Suprapubic skin (tissue), 4 donors: ENCODE data around the gene DBH.

ENCODE experiments used
- EP300 ChIP-seq: sonication (generic); formaldehyde crosslinking; IDR thresholded peaks from one replicate; pipeline ENCODE4 v1.6.1; 2017; ENCODE audit warnings: antibody characterized with exemption
- POLR2A ChIP-seq, 2 donors: fragments of 450-650 bp; IDR thresholded peaks; one replicate each; pipeline ENCODE4 v1.6.1; 2017; ENCODE audit warnings: antibody characterized with exemption in 2 of 2, mild to moderate bottlenecking in 2 of 2, moderate library complexity in 2 of 2
- POLR2AphosphoS5 ChIP-seq, 3 donors: sonication (generic); formaldehyde crosslinking; IDR thresholded peaks; one replicate each; pipeline ENCODE4 v1.6.1; 2017; ENCODE audit warnings: antibody characterized with exemption in 3 of 3
- TF ChIP-seq, protein P1 (sequence below), 2 donors: fragments of 200-600 bp in 1 of 2; fragments of 450-650 bp in 1 of 2; sonication (generic) in 1 of 2; IDR thresholded peaks; one replicate each; pipeline ENCODE4 v1.5.1; 2016 to 2019; ENCODE audit warnings: antibody characterized with exemption in 2 of 2, mild to moderate bottlenecking in 1 of 2, moderate library complexity in 1 of 2

DNA sequence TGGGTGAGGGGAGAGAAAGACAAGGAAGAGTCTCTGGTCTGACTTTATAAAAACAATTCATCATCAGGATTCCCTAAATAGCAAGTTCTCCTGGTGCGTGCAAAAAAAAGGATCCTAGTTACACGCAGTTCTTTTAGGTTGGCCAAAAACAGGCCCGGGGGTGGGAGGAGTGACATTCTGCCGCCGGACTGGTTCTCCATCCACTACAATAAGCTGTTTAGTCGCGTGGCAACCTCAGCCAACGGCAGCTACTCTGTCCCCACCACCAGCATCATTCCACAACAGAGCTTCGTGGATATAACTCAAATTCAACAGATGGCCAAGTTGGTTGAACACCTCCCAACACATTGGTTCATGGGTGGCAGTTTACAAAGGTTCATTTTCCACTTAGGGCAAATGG lies 24.1 kb upstream of the DBH start:
- TF ChIP-seq EP300 (no peak), POLR2A (IDR thresholded peaks at IDR 0.05) (no peak), POLR2AphosphoS5 (IDR thresholded peaks at IDR 0.05) (no peak)
- TF ChIP-seq, protein P1, sequence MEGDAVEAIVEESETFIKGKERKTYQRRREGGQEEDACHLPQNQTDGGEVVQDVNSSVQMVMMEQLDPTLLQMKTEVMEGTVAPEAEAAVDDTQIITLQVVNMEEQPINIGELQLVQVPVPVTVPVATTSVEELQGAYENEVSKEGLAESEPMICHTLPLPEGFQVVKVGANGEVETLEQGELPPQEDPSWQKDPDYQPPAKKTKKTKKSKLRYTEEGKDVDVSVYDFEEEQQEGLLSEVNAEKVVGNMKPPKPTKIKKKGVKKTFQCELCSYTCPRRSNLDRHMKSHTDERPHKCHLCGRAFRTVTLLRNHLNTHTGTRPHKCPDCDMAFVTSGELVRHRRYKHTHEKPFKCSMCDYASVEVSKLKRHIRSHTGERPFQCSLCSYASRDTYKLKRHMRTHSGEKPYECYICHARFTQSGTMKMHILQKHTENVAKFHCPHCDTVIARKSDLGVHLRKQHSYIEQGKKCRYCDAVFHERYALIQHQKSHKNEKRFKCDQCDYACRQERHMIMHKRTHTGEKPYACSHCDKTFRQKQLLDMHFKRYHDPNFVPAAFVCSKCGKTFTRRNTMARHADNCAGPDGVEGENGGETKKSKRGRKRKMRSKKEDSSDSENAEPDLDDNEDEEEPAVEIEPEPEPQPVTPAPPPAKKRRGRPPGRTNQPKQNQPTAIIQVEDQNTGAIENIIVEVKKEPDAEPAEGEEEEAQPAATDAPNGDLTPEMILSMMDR (IDR thresholded peaks at IDR 0.05) = no peak
